GOT3 (cell line): ENCODE results near the gene TMEM72.
"Not testable (repeated sequence)": the region's sequence is repeated elsewhere in the genome, so short reads cannot be mapped to it uniquely, and the experiment has no call there.

ENCODE experiments used
- DNase-seq: peaks from one replicate; lab custom pipeline; 2025; ENCODE audit warnings: mixed read lengths; lab: John Stamatoyannopoulos, UW

The TMEM72 gene

DNA sequence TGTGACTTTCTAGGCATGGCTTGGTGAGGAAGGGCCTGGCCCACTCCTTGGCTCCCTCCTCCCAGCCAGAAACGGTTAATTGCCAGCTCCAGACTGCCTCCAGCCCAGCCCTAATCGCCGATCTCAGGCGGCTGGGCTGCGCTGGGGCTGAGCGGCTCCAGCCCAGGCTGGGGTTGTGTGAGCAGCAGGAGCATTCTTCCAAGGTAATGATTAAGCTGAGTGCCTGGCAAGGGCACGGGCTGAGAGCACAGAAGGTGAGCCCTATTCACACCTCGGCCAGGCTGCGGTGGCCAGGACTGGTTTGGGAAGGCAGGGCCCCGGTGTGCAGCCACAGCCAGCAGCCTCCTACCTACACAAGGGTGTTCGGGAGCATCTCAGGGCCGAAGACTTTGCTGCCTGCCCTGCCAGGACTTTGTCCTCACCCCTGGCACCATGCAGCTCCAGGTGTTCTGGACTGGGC, at the start of gene TMEM72:
Gene TMEM72 (plus strand): TSS at position 257 of the 460 bp plus-strand sequence. CDS start 176 bp downstream, at position 433.
- no peak for DNase-seq

DNA sequence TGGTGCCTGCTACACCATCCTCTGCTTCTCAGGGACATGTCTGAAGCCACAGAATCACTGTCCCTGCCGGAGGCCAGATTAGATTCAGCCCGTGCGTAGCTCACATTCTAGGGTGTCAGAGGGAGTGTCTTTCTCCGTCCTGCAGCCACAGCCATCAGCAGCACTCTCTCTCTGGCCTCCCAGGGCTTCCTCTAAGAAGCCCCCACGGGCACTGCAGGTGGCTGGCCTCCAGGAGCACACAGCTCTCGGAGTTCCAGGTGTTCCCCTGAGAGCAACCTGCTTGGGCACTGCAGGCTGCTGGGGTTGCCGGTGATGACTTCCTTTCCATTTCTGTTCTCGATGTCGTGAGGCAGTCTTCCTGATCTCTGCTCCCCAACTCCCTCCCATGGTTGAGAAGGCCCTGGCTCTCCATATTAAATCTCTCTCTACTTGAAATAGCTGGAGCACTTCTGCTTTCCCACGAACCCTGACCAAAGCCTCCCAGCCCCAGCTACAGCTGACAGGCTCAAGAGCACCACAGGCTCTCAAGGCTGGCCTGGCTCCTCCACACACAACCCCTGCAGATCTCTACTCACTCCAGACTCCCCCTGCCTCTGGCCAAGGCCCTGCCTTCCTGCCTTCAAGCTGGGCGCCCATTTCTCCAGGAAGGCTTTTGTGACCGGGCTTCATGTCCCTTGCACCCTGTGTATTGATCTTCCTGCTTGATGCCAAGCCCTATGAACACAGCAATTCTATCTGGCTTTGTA, 49.0 kb upstream of the TMEM72 start:
- DNase-seq = no peak

- DNase-seq = no peak
Measured at GRCh38 chr10:44862924-44863323, 48.2 kb upstream of the TMEM72 start.

DNA sequence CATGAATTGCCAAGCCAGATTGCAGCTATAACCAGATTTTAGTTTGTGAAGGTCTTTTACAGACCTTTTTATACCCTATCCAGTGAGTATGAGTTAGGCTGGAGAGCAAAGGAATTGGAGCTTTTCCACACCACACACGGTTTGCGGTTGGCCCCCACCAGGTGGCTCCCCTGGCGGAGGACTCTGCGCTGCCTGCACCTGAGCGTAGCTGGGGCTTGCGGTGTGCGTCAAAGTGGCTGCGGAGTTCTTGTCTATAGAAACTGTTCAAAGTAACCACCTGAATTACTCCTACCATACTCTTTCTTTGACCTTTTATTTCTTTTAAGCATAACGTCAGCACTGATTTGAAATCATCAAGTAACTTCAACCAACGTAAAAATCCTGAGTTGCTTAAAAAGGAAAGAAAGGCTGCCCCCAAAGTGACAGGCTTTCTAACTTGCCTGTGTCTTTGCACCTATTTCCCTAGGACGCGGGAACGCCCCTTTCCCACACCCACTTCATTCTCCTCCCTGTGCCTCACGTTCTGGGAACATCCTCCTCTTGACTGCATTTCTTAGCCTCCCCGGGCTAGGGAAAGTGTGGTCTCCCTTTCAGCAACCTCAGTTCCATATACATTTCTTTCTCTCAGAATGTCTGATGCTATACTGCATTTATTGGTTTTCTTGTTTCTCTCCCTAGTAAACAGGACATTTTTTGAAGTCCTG, 47.6 kb upstream of the TMEM72 start:
- DNase-seq = no peak

- no peak for DNase-seq
Measured at GRCh38 chr10:44864051-44864450, 47.1 kb upstream of the TMEM72 start.

DNA sequence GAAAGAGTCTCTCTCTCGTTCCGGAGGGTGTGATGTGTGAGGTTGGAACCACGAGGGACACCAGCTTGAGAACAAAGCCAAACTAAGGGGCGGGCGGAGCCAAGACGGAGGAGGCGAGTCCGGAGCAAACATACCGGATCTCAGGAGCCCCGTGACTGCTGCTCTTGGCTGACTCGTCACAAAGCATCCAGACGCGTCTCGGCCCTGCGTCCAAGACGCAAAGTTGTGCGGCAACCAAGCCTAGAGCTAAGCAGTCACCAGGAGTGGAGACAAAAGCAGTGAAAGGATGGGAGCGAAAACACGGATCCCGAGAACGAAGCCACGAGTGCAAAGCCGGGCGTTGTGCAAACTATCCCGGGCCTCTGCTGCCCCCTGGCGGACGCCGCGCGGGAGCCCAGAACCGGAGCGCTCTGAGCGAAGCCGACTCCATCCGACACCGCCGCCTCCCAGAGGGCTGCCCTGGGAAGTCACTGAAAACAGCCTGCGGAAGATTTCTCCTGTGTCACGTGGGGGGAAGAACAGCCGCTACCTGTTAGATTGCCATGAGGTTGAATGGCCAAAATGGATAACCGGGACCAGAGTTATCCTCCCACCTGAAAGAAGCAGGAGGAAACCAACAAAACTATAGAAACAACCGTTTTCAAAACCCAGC, 46.4 kb upstream of the TMEM72 start:
- peak; percentile 74 for DNase-seq

DNA sequence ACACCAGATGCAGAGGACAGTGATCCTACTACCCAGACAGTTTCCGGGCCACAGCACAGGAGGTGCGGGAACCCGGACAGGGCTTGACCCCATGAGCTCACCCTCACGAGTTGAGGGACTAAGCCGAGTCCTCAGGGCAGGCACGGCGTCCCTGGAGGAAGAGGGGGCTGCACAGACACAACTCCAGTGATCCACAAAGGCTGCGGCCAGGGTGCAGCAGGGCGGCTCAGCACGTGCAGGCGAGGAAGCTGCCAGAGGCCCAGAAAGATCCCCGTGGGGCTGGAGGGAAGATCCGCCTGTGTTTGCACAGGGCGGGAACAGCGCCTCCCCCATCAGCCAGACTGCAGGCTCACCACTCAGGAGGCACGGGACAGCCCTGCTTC, 45.9 kb upstream of the TMEM72 start:
- no peak for DNase-seq

DNA sequence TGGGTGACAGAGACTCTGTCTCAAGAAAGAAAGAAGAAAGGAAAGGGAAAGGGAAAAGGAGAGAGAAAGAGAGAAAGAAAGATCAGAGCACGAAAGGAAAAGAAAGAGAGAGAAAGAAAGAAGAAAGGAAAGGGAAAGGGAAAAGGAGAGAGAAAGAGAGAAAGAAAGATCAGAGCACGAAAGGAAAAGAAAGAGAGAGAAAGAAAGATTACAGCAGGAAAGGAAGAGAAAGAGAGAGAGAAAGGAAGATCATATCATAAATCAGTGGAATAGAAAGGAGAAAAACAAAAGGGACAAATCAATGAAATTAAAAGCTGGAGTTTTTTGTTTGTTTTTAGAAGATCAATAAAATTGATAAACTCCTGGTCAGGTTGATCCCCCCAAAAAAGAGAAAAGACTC, 44.8 kb upstream of the TMEM72 start:
- DNase-seq = not testable (repeated sequence)

- DNase-seq = no peak
Measured at GRCh38 chr10:44870031-44870430, 41.1 kb upstream of the TMEM72 start.

DNA sequence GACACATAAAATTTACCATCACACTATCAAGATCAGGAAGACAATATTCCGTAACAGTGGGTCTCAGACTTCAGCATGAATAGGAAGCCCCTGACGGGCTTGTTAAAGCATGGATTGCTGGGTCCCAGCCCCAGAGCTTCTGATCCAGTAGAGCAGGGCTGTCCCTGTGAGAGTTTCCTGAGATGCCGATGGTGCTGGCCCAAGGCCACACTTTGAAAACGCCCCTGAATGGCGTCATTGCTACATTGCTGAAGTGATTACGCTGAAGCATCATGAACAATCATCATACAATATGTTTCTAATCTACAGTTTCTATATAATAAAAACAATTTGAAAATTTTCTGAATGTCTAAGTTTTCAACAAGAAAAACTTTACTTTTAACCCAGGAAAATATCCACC, 38.0 kb upstream of the TMEM72 start:
- no peak for DNase-seq

DNA sequence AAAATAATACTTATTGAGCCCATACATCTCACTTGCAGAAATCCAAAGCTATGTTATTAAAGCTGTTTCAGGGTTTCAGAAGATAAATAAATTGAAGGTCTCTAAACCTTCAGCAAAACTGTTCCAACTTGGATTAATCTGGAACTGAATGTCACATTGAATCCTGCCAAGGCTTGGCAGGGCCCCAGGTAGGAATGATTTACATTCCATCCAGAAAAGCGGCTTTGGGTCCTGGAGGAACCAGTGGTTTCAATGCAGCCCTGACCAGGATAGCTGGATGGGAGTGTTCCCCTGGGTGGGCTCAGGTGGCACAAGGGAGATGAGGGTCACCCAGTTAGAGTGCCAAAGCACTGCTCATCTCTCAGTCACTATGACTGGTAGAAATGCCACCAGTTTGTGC, 37.0 kb upstream of the TMEM72 start:
- DNase-seq = no peak

DNA sequence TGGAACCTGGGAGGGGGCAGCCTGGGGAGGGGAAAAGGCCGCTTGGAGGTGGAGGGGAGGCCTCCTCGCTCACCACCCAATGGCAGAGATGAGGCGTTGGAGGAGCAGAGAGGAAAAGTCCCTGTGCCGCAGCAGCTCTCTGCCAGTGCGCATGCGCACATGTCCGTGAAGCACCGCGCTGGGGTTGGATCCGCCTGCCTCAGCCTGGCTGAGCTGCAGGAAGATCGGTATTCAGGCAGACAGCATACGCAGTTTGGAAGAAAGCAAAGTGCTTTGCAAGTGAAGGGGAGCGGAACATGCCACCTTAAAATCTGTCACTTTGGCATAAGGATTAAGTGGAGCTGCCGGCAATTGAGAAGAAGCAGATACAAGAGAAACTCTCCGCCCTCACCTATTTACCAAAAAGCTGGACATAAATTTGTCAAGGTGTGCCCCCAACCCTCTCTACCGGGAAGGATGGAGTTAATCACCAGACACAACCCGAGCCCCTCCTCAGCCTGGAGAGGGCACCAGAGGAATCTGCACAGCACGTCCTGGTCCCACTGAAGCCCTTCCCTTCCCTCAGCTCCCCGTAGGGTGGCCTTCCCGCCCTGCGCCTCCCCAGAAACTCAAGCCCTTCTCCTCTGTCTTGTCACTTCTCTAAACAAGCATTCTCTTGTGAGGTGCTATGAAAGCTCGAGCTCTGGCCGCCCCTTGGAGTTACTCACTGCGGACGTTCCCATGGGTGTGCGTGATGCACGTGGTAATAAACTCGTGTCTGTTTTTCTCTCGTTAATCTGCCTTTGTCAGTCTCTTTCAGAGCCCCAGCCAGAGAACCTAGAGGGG, 32.2 kb upstream of the TMEM72 start:
- peak; percentile 31 for DNase-seq

GRCh38 chr10:44879531-44879899, 31.6 kb upstream of the TMEM72 start:
- no peak for DNase-seq

DNA sequence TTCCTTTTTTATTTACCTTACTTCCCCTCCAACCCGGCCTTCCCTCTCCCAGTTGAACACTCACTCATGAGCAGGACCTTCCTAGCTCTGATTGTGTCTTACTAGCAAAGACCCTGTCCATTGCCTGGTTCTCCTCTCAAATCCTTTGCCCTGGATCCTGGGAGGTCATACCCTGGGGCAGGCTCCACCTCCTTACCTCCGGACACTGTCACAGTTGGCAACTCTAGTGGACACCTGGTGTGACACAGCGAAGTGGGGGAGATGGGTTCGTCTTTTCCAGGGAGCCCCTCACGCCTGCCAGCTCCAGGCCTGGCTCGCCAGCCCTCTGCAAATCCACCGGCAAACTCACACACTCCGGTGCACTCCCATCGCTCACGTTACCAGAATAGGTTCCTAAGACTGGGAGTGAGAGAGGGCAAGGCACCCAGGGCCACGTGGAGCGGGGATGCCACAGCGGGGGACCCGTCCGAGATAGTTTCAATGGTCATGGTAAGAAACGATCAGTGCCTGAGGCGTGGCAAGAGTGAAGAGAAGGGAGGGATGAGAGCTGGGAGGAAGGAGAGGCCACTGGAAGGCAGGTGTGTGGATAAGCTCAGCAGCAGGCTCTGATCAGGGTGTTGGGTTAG, 30.9 kb upstream of the TMEM72 start:
- DNase-seq = no peak

GRCh38 chr10:44881649-44882048, 29.5 kb upstream of the TMEM72 start:
- DNase-seq = no peak

DNA sequence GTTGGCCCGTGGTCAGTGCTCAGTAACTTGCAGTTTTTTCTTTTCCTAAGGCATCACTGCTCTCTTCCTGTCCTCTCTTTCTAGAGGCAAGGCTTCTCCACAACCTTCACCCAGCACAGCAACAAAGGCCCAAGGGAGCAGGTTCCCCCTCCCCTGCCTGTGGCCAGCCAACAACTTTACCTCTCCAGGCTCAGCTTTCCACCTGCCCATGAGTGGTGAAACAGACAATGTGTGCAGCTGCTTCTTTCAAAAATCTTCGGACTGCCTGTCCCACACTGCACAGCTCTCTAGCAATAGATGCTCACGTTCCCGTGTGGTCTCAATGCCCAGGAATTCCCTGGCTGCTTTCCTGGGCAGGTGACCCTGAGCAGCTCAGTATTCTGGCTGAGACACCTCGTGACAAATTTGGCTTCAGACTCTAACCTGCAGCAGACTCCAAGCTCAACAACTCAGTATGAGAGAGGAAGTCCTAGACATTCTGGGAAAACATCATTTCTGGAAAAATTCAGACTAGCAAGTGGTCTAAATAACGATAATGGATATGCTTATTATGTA, 28.9 kb upstream of the TMEM72 start:
- DNase-seq = no peak

DNA sequence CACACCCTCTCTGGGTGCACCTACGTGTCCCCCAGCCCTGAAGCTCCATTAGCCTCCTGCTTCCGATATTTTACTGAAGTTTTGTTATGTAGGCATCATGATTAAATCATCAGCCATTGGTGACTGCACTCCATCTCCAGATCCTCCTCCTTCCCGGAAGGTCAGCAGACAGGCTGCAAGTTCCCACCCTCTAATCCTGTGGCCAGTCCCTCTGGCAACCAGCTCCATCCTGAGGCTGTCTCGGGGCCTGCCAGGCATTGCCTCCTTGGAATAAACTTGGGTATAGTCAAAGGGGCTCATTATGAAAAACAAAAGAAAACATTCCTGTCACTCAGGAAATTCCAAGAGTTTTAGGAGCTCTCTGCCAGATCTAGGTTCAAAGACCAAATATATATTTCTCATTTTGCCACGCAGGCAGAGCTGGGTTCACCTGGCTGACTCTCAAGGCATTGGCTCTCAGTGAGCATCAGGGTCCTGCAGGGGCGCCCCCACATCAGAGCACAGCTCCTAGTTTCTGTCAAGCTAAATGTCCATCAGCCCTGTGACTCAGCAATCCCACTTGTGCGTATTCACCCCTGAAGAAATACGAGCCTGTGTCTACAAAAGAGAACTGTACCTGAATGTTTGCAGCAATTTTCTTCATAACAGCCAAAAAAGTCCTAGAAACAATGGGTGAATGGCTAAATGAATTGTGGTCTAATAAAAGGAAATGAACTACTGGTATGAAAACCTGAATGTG, 27.4 kb upstream of the TMEM72 start:
- DNase-seq = no peak

DNA sequence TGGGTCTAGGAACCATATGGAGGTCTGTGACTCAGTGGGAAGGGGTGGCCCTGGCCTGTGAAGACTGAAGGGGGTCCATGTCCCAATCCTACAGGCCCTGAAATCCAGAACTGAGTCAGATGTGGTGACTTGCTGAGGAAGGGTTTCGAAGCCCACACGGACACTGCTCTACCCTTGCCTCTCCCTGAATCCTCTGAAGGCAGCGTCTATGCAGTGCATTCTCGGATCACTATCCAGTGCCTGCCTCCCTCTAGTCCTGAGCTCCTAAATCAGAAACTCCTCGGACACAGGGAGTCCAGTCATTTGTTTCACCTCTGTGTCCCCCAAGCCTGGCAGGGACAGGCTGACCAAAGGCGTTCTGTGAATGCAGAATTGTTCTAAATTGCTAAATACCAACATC, 25.4 kb upstream of the TMEM72 start:
- DNase-seq = no peak

GRCh38 chr10:44886966-44887365, 24.2 kb upstream of the TMEM72 start:
- DNase-seq = no peak

DNA sequence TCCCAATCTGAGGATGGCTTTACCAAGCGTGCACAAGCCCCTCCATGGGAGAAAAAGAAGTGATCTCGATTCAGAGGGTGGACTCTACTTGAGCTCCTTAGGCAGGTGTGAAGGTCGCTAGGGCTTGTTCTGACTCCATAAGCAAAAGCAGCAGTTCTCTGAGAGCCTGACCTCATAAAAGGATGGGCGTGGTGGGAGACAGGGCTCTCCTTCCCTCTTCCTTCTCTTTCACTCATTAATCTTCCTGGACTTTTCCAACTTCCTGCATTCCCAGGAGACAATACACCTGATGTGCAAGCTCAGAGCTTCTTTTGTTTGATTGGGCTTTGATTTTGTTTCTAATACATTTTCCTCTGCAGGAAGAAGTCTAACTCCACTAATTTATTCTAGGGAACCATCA, 22.3 kb upstream of the TMEM72 start:
- no peak for DNase-seq

DNA sequence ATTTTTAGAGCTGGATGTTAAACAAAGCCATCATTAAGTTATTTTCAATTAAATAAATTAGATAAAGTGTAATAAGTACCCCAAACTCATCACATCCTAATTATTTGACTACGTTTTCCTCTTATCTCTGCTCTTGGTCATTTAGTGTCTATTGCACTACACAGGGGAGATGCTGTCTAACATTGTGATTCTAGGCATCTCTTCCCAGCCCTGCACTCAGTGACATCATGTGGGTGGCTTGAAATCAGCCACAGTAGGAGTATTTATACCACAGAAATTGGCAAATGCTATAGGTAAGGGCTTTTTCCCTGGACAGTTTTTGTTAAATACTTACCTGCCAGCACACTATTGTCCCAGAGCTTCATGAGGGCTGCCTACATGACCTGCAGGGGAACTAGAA, 21.3 kb upstream of the TMEM72 start:
- no peak for DNase-seq
